Measurements from ENCODE around the gene TEAD3.

Gene TEAD3

GRCh38 chr6:35495258-35496035 lies 1.4 kb downstream of the TEAD3 start:
- Histone ChIP-seq H3K27ac (ENCODE audit: low read depth, low read length) (peak overlapping the region; percentile 99), H3K4me1 (ENCODE audit: control insufficient read depth, insufficient read depth, low read length) (peaks cover 34% of the 10 kb centered on the region), H3K27me3 (ENCODE audit: control insufficient read depth, insufficient read depth, low read length) (no peaks in the 10 kb centered on the region)

DNA sequence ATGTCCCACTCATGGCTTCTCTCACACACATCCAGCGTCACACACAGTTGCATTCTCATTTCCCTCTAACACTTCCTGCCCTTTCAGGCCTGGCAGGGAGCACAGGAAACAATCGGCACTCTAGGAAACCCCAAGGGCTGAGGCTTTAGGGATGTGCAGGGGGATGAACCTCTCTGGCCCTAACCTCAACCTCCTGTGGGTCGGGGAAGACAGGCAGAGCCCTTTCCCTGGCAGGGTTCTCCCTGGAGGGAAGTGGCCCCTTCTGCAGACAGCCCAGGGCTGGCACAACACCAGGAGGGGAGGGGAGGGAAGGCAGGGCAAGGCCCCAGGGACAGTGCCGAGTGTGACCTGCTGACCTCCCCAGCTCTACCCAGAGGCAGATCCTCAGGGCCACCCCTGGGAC lies 2.7 kb downstream of the TEAD3 start:
- Histone ChIP-seq H3K9ac (ENCODE audit: low read length) (peak overlapping the region; percentile 58), H3K4me1 (ENCODE audit: control insufficient read depth, insufficient read depth, low read length) (peaks cover 44% of the 10 kb centered on the region), H3K27ac (ENCODE audit: low read depth, low read length) (peak overlapping the region; percentile 99), H3K4me3 (ENCODE audit: low read length) (peak overlapping the region; percentile 85), H3K36me3 (ENCODE audit: control insufficient read depth, insufficient read depth, low read length) (no peaks in the 10 kb centered on the region), H3K27me3 (ENCODE audit: control insufficient read depth, insufficient read depth, low read length) (no peaks in the 10 kb centered on the region)

More at GRCh38 chr6:35495258-35496035, 1.4 kb downstream of the TEAD3 start:
- H3K4me3 ChIP-seq (ENCODE audit: low read length) = peak overlapping the region; percentile 85
- no peaks in the 10 kb centered on the region for H3K36me3 ChIP-seq (ENCODE audit: control insufficient read depth, insufficient read depth, low read length)
- peak overlapping the region; percentile 80 for H3K9ac ChIP-seq (ENCODE audit: low read length)

DNA sequence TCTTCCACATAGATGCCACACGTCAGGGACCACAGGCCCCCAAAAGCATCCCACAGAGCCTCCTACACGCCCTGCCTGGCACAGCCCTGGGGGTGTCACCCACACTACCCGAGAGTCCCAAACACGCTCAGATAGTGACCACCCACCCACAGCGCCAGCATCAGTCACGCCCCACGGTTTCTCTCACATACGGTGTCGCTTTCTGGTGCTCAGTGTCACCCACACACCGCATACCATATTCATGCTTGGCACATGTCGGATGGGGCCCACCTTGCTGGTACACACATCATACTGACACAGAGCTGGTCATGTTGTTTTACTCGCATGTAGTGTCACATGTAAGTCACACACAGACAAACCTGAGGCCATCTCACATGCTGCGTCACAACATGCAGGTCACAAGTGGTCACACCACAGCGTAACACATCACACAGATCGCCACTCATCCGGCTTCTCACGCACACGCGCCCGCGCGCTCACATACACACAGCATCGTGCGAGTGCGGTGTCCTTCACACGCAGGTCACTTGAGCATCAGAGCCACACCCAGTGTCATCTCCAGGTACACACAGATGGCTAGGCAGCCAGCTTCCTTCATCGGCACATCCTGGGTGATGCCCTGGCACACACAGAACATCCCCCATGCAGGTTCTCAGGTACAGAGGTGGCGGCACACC lies 3.4 kb downstream of the TEAD3 start:
- H3K9ac ChIP-seq (ENCODE audit: low read length) = peak overlapping the region; percentile 58
- peak overlapping the region; percentile 99 for H3K27ac ChIP-seq (ENCODE audit: low read depth, low read length)
- H3K4me3 ChIP-seq (ENCODE audit: low read length) = peak overlapping the region; percentile 85
- H3K27me3 ChIP-seq (ENCODE audit: control insufficient read depth, insufficient read depth, low read length) = no peaks in the 10 kb centered on the region
- H3K36me3 ChIP-seq (ENCODE audit: control insufficient read depth, insufficient read depth, low read length) = no peaks in the 10 kb centered on the region
- H3K4me1 ChIP-seq (ENCODE audit: control insufficient read depth, insufficient read depth, low read length) = peaks cover 48% of the 10 kb centered on the region

- no peaks in the 10 kb centered on the region for H3K36me3 ChIP-seq (ENCODE audit: control insufficient read depth, insufficient read depth, low read length)
- H3K27ac ChIP-seq (ENCODE audit: low read depth, low read length) = peak overlapping the region; percentile 99
- peaks cover 52% of the 10 kb centered on the region for H3K4me1 ChIP-seq (ENCODE audit: control insufficient read depth, insufficient read depth, low read length)
- no peak overlapping the region for H3K9ac ChIP-seq (ENCODE audit: low read length)
- no peaks in the 10 kb centered on the region for H3K27me3 ChIP-seq (ENCODE audit: control insufficient read depth, insufficient read depth, low read length)
- H3K4me3 ChIP-seq (ENCODE audit: low read length) = peak overlapping the region; percentile 51
Observed at GRCh38 chr6:35492974-35493284, 4.0 kb downstream of the TEAD3 start.

- Histone ChIP-seq H3K36me3 (ENCODE audit: control insufficient read depth, insufficient read depth, low read length) (no peaks in the 10 kb centered on the region), H3K27ac (ENCODE audit: low read depth, low read length) (peak overlapping the region; percentile 99), H3K4me3 (ENCODE audit: low read length) (peak overlapping the region; percentile 51), H3K9ac (ENCODE audit: low read length) (peak overlapping the region; percentile 39), H3K4me1 (ENCODE audit: control insufficient read depth, insufficient read depth, low read length) (peaks cover 58% of the 10 kb centered on the region), H3K27me3 (ENCODE audit: control insufficient read depth, insufficient read depth, low read length) (no peaks in the 10 kb centered on the region)
Observed at GRCh38 chr6:35492258-35492973, 4.5 kb downstream of the TEAD3 start.

DNA sequence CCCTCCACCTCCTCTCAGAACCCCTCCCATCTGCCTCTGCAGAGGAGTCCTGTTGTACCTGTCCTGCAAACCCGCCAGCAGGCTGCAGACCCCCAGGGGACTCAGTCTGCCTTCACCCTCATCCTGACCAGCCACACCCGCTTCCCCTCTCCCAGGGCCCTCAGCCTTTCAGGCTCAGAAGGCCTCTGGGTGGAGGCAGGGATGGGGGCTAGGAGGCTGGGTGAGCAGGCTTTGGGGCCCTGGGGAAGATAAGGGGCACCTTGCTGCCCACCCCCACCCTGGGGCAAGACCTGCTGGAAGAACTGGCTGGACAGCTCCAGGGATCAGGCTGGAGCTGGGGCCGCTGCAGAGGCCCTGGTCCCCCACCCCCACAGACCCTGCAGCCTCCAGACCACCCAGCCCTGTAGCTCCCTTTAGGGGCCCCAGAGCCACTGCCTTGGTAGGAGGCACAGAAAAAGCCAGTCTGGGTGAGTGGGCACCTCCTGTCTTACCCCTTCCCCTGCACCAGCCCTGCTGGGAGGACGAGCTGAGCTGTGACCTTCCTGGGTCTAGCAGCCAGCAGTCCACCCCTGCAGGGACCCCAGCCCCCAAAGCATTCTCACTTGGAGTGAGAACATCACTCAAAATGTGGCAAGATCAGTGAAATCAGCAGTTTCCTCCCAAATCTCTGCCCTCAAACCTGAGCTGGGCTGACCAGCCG lies 5.2 kb downstream of the TEAD3 start:
- Histone ChIP-seq H3K4me1 (ENCODE audit: control insufficient read depth, insufficient read depth, low read length) (peaks cover 64% of the 10 kb centered on the region), H3K9ac (ENCODE audit: low read length) (no peak overlapping the region), H3K27ac (ENCODE audit: low read depth, low read length) (peak overlapping the region; percentile 99), H3K36me3 (ENCODE audit: control insufficient read depth, insufficient read depth, low read length) (no peaks in the 10 kb centered on the region), H3K27me3 (ENCODE audit: control insufficient read depth, insufficient read depth, low read length) (no peaks in the 10 kb centered on the region), H3K4me3 (ENCODE audit: low read length) (peak overlapping the region; percentile 71)

DNA sequence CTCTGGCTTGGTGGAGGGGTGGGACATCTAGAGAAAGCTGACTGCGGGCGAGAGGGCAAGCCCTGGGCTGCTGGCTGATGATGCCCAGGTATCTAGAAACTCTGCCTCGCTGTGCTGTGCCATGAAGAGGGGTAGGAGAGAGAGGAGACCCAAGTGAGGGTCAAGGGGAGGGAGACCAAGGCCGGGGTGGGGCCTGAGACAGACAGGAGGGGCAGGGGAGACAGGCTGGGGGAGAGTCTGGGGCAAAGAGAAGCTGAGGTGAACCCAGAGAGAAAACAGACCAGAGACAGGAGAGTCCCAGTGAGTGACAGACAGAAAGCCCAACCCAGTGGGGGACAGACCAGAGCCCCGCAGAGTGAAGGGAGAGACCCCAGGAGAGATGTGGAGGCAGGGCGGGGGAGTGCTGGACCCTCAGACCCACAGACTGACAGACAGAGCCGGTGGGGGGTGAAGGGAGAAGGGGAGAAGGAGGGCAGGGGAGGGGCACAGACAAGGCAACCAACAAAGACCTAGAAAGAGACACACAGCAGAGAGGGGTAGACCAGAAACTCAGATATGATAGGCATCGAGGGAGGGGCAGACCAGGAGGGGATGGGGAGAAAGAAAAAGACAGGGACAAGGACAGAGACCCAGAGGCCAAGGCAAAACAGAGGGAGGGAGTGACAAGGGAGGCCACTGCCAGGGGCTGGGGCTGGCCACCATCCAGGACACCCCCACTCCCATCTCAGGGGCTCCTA lies 5.9 kb downstream of the TEAD3 start:
- no peak overlapping the region for H3K9ac ChIP-seq (ENCODE audit: low read length)
- no peaks in the 10 kb centered on the region for H3K27me3 ChIP-seq (ENCODE audit: control insufficient read depth, insufficient read depth, low read length)
- peak overlapping the region; percentile 99 for H3K27ac ChIP-seq (ENCODE audit: low read depth, low read length)
- H3K4me1 ChIP-seq (ENCODE audit: control insufficient read depth, insufficient read depth, low read length) = peaks cover 70% of the 10 kb centered on the region
- H3K4me3 ChIP-seq (ENCODE audit: low read length) = peak overlapping the region; percentile 71
- no peaks in the 10 kb centered on the region for H3K36me3 ChIP-seq (ENCODE audit: control insufficient read depth, insufficient read depth, low read length)

DNA sequence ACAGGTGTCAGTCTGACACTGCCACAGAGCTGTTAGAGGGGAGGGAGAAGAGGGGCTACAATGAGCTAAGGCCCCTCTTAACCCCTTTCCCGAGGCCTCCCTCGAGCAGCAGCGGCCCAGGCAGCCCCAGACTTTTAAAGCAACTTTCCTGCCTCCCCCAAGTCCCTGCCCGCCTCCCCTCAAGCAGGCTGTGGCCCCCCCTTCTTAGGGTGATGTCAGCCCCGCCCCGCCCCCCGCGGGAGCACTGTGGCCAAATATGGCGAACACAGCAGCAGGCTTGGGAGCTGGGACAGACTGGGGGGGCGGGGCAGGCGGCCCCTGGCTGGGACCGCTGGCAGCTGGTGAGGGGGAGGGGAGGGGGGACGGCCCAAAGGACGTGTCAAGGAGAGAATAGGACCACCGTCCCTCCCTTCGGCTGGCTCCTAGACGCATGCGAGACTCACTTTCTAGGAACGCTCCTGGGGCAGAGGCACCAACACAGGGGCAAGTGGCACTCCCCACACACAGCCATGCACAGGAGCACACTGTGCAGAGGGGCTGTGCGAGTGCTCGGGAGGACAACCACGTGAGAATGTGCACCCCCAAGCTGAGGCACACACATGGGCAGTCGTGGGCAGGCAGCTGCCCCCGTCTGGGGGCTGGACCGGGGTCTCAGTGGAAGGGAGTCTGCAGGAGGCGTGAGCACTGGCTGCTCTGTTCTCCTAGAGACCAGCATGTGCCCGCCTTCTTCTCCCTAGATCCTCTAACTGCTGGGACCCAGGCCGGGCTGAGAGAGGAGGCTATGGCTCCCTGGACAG lies 6.7 kb downstream of the TEAD3 start:
- Histone ChIP-seq H3K36me3 (ENCODE audit: control insufficient read depth, insufficient read depth, low read length) (no peaks in the 10 kb centered on the region), H3K9ac (ENCODE audit: low read length) (peak overlapping the region; percentile 24), H3K4me1 (ENCODE audit: control insufficient read depth, insufficient read depth, low read length) (peaks cover 77% of the 10 kb centered on the region), H3K4me3 (ENCODE audit: low read length) (peak overlapping the region; percentile 71), H3K27me3 (ENCODE audit: control insufficient read depth, insufficient read depth, low read length) (no peaks in the 10 kb centered on the region), H3K27ac (ENCODE audit: low read depth, low read length) (peak overlapping the region; percentile 99)

- H3K4me3 ChIP-seq (ENCODE audit: low read length) = no peak overlapping the region
- no peaks in the 10 kb centered on the region for H3K36me3 ChIP-seq (ENCODE audit: control insufficient read depth, insufficient read depth, low read length)
- H3K27ac ChIP-seq (ENCODE audit: low read depth, low read length) = peak overlapping the region; percentile 99
- no peaks in the 10 kb centered on the region for H3K27me3 ChIP-seq (ENCODE audit: control insufficient read depth, insufficient read depth, low read length)
- peaks cover 75% of the 10 kb centered on the region for H3K4me1 ChIP-seq (ENCODE audit: control insufficient read depth, insufficient read depth, low read length)
- no peak overlapping the region for H3K9ac ChIP-seq (ENCODE audit: low read length)
Observed at GRCh38 chr6:35489066-35489465, 7.8 kb downstream of the TEAD3 start.

DNA sequence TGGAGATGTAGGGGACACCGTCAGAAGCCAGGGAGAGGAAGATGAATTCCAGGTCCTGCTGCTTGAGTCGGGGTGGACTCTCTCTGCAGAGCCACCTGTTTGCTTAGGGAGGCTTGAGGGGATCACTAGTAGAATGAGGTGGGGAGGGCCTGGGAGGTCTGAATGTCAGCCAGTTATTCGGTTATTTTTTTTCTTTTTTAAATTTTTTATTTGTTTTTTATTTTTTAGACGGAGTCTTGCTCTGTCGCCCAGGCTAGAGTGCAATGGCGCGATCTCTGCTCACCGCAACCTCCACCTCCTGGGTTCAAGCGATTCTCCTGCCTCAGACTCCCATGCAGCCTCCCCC lies 8.4 kb downstream of the TEAD3 start:
- Histone ChIP-seq H3K4me3 (ENCODE audit: low read length) (no peak overlapping the region), H3K27me3 (ENCODE audit: control insufficient read depth, insufficient read depth, low read length) (no peaks in the 10 kb centered on the region), H3K9ac (ENCODE audit: low read length) (no peak overlapping the region)

More for the DNA sequence above, 8.4 kb downstream of the TEAD3 start:
- peak overlapping the region; percentile 99 for H3K27ac ChIP-seq (ENCODE audit: low read depth, low read length)
- no peaks in the 10 kb centered on the region for H3K36me3 ChIP-seq (ENCODE audit: control insufficient read depth, insufficient read depth, low read length)
- peaks cover 69% of the 10 kb centered on the region for H3K4me1 ChIP-seq (ENCODE audit: control insufficient read depth, insufficient read depth, low read length)
